ENCODE results near the gene KRT13. TPM values are rescaled to one million over a fixed set of nuclear protein-coding genes. Genes with fewer than 3 reads are reported as not detected.

The KRT13 gene
- total and polyA plus RNA-seq, 10 of the 15 experiments (the other 5 are each of a cell fraction or from before 2014, with no cell fraction given) = not detected

GRCh38 chr17:41546819-41547218, 41.4 kb upstream of the KRT13 start:
- Histone ChIP-seq H3K79me2 (ENCODE audit: control insufficient read depth, insufficient read depth, low read length) (no peaks in the 10 kb centered on the region), H3K4me1 (ENCODE audit: control insufficient read depth, insufficient read depth, low read length) (no peaks in the 10 kb centered on the region), H3K27ac (ENCODE audit: control insufficient read depth, insufficient read depth) (no peak overlapping the region), H3K9ac (ENCODE audit: control insufficient read depth, insufficient read depth, low read length) (no peak overlapping the region), H3K27me3 (replicated peaks in 1 of 2; ENCODE audit: control insufficient read depth in 2 of 2, insufficient read depth in 2 of 2, low read length in 1 of 2) (no peaks in the 10 kb centered on the region; a peak in 2 of 4 replicates), H3K9me3 (replicated peaks; ENCODE audit: control insufficient read depth, insufficient read depth, low read length) (no peaks in the 10 kb centered on the region; the same call in 2 of the 3 replicates), H3K4me2 (ENCODE audit: control insufficient read depth, insufficient read depth) (no peak overlapping the region), H3K36me3 (ENCODE audit: control insufficient read depth in 2 of 2, insufficient read depth in 2 of 2, low read length in 1 of 2) (no peaks in the 10 kb centered on the region), H4K20me1 (ENCODE audit: control insufficient read depth, insufficient read depth) (no peaks in the 10 kb centered on the region), H3K4me3 (no peak overlapping the region), H2AFZ (ENCODE audit: control insufficient read depth, low read depth, low read length) (no peak overlapping the region)
- DNase-seq (ENCODE audit: low read depth, low spot score) = no peak
- ChIA-PET POLR2A (no interaction called here), RAD21 (ENCODE audit: unreplicated experiment) (no interaction called here), SMC1A (ENCODE audit: uncharacterized antibody, unreplicated experiment) (no interaction called here), CTCF (interaction anchor here (1.5 kb wide), 1 partner anchor 102 kb away, joined by 3 read pairs; no protein-coding TSS in a partner anchor)
- intact Hi-C loops (cut with micrococcal nuclease; ENCODE audit: unreplicated experiment) (no loop called here), in situ Hi-C loops (cut with MboI) (loop anchor here (5.0 kb wide), 2 partner anchors 115 to 640 kb away; no protein-coding TSS in a partner anchor)
- TF ChIP-seq SUPT20H (IDR thresholded peaks at IDR 0.05; ENCODE audit: borderline replicate concordance, control insufficient read depth, low read depth, low read length) (no peak), CHD2 (IDR thresholded peaks at IDR 0.05; ENCODE audit: borderline replicate concordance, low read depth, low read length) (no peak), SP1 (IDR thresholded peaks at IDR 0.05; ENCODE audit: low read depth, low read length) (no peak), CREB1 (IDR thresholded peaks at IDR 0.05; ENCODE audit: low read depth) (no peak)
- no peak for ATAC-seq
- no peak for FAIRE-seq
- 17% methylated on average over 3 of the region's 3 CpGs for WGBS (ENCODE audit: insufficient coverage, insufficient replicate concordance, low lambda C conversion rate, missing lambda C conversion rate)
- BruUV-seq (replicated peaks) = no TSS peak

- Histone ChIP-seq H3K9ac (ENCODE audit: control insufficient read depth, insufficient read depth, low read length) (no peak overlapping the region), H4K20me1 (ENCODE audit: control insufficient read depth, insufficient read depth) (no peaks in the 10 kb centered on the region), H3K27me3 (replicated peaks in 1 of 2; ENCODE audit: control insufficient read depth in 2 of 2, insufficient read depth in 2 of 2, low read length in 1 of 2) (no peaks in the 10 kb centered on the region; a peak in 2 of 4 replicates), H3K79me2 (ENCODE audit: control insufficient read depth, insufficient read depth, low read length) (no peaks in the 10 kb centered on the region), H3K4me1 (ENCODE audit: control insufficient read depth, insufficient read depth, low read length) (no peaks in the 10 kb centered on the region), H2AFZ (ENCODE audit: control insufficient read depth, low read depth, low read length) (no peak overlapping the region), H3K4me3 (no peak overlapping the region), H3K4me2 (ENCODE audit: control insufficient read depth, insufficient read depth) (no peak overlapping the region), H3K9me3 (replicated peaks; ENCODE audit: control insufficient read depth, insufficient read depth, low read length) (no peaks in the 10 kb centered on the region; the same call in 2 of the 3 replicates), H3K36me3 (ENCODE audit: control insufficient read depth in 2 of 2, insufficient read depth in 2 of 2, low read length in 1 of 2) (no peaks in the 10 kb centered on the region), H3K27ac (ENCODE audit: control insufficient read depth, insufficient read depth) (no peak overlapping the region)
- RAD21 ChIA-PET (ENCODE audit: unreplicated experiment) = no interaction called here
- intact Hi-C loops (cut with micrococcal nuclease; ENCODE audit: unreplicated experiment) (no loop called here), in situ Hi-C loops (cut with MboI) (loop anchor here (5.0 kb wide), 2 partner anchors 116 to 639 kb away; no protein-coding TSS in a partner anchor)
- CTCF ChIA-PET = interaction anchor here (1.1 to 1.5 kb wide), 2 partner anchors 103 to 688 kb away, joined by 3 read pairs; no protein-coding TSS in a partner anchor
- DNase-seq (ENCODE audit: low read depth, low spot score) (no peak), ATAC-seq (no peak), FAIRE-seq (no peak)
- BruUV-seq (replicated peaks) = no TSS peak
- 23% methylated on average over 13 of the region's 13 CpGs for WGBS (ENCODE audit: insufficient coverage, insufficient replicate concordance, low lambda C conversion rate, missing lambda C conversion rate)
- SMC1A ChIA-PET (ENCODE audit: uncharacterized antibody, unreplicated experiment) = interaction anchor here (0.8 kb wide), 1 partner anchor 20 kb away, joined by 3 read pairs; no protein-coding TSS in a partner anchor
- POLR2A ChIA-PET = interaction anchor here (0.7 kb wide), 1 partner anchor 71 kb away, joined by 4 read pairs; no protein-coding TSS in a partner anchor
- TF ChIP-seq TCF12 (IDR thresholded peaks at IDR 0.05; ENCODE audit: low read depth, low read length) (no peak), USF1 (IDR thresholded peaks at IDR 0.05; ENCODE audit: borderline replicate concordance, extremely low read length, insufficient read depth, low read depth, low read length) (no peak), ZNF24 (IDR thresholded peaks at IDR 0.05) (no peak), ZNF384 (IDR thresholded peaks at IDR 0.05; ENCODE audit: borderline replicate concordance, low read depth, low read length) (no peak), ZNF274 (IDR thresholded peaks at IDR 0.05; ENCODE audit: insufficient read depth, insufficient read length) (no peak), E4F1 (IDR thresholded peaks at IDR 0.05; ENCODE audit: borderline replicate concordance, partially characterized antibody) (no peak)
- TF ChIP-seq, protein P1, sequence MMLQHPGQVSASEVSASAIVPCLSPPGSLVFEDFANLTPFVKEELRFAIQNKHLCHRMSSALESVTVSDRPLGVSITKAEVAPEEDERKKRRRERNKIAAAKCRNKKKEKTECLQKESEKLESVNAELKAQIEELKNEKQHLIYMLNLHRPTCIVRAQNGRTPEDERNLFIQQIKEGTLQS (IDR thresholded peaks at IDR 0.05; ENCODE audit: borderline replicate concordance, extremely low read depth, low read depth, low read length) = no peak
Measured at GRCh38 chr17:41545829-41546410, 40.5 kb upstream of the KRT13 start.
